Body of pancreas (tissue), 4 donors: Measurements from ENCODE around the gene FBXL4. TPM values are rescaled to one million over a fixed set of nuclear protein-coding genes. Genes with fewer than 3 reads are reported as not detected.

ENCODE experiments used
- ATAC-seq: fragments of 150-250 bp; one replicate; pipeline ENCODE4 v1.9.1; 2016
- DNase-seq, 4 donors: peaks; one replicate each; pipeline ENCODE4 v3.0.0-alpha.2; 2019
- H3K27ac ChIP-seq, 4 donors: fragments of 200-600 bp; sonication (generic); 1 replicate in 3 of 4; 2 replicates in 1 of 4; pipeline versions ENCODE4 v1.5.1 to v1.6.1; 2016 to 2019; ENCODE audit warnings: mild to moderate bottlenecking in 1 of 4, mixed read lengths in 1 of 4, moderate library complexity in 1 of 4
- H3K27me3 ChIP-seq, 2 donors: fragments of 200-600 bp; sonication (generic); one replicate each; pipeline ENCODE4 v1.6.0; 2016; ENCODE audit warnings: mild to moderate bottlenecking in 1 of 2
- H3K36me3 ChIP-seq, 2 donors: fragments of 200-600 bp; sonication (generic); replicated peaks in 1 of 2; 2 replicates each; pipeline ENCODE4 v1.5.1; 2016; ENCODE audit warnings: low read depth in 2 of 2; ENCODE audit not compliant: insufficient read depth in 1 of 2
- H3K4me1 ChIP-seq: fragments of 200-600 bp; sonication (generic); one replicate; pipeline ENCODE4 v1.6.0; 2016
- H3K4me3 ChIP-seq, 2 donors: fragments of 200-600 bp; sonication (generic); 1 replicate in 1 of 2; 2 replicates in 1 of 2; pipeline ENCODE4 v1.5.1; 2016 to 2019
- H3K9me3 ChIP-seq, 3 donors: fragments of 200-600 bp; sonication (generic); 1 replicate in 2 of 3; 2 replicates in 1 of 3; pipeline ENCODE4 v1.5.1; 2016
- CTCF ChIP-seq, 7 experiments: fragments of 450-650 bp in 4 of 7; fragments of 200-600 bp in 3 of 7; sonication (generic) in 3 of 7; IDR thresholded peaks; one replicate each; pipeline ENCODE4 v1.5.1; 2016 to 2019; ENCODE audit warnings: antibody characterized with exemption in 7 of 7
- POLR2A ChIP-seq, 3 donors: fragments of 450-650 bp; IDR thresholded peaks; one replicate each; pipeline ENCODE4 v1.6.1; 2016; ENCODE audit warnings: antibody characterized with exemption in 3 of 3, mild to moderate bottlenecking in 2 of 3
- WGBS, 2 donors: methylation state at CpG; one replicate each; pipeline ENCODE4 v1.1.5; 2017; 5-methylcytosine and 5-hydroxymethylcytosine counted together
- intact Hi-C: fragments of 100-400 bp; cut with DNase I; formaldehyde crosslinking; loops from one replicate; pipeline ENCODE4 v1.15.1; 2023
- total RNA-seq, 2 donors: library from RNA; depleted of rRNA; stranded (reverse); fragments of >200 nt; gene quantifications; one replicate each; pipeline ENCODE4 v1.1.0, GENCODE V29; 2016

FBXL4 gene
- total RNA-seq, 2 donors from 2014 or later, result 9.9 to 22.8 TPM

GRCh38 chr6:98824902-98825599 is 122.7 kb downstream of the FBXL4 start:
- WGBS, 2 donors, result 3 to 8% methylated on average over 18 to 32 of the region's 32 CpGs
- intact Hi-C loops, result no loop called here
- H3K9me3 ChIP-seq, result no peaks in the 10 kb centered on the region
- DNase-seq, result no peak
- TF ChIP-seq CTCF (IDR thresholded peaks at IDR 0.05) (no peak), POLR2A (IDR thresholded peaks at IDR 0.05) (no peak)
- ATAC-seq, result no peak
- peaks cover 0 to 42% of the 10 kb centered on the region in 2 donors for H3K27me3 ChIP-seq
- no peaks in the 10 kb centered on the region for H3K36me3 ChIP-seq
- peaks cover 10% of the 10 kb centered on the region for H3K4me1 ChIP-seq
- no peak overlapping the region for H3K27ac ChIP-seq
- no peak overlapping the region for H3K4me3 ChIP-seq

DNA sequence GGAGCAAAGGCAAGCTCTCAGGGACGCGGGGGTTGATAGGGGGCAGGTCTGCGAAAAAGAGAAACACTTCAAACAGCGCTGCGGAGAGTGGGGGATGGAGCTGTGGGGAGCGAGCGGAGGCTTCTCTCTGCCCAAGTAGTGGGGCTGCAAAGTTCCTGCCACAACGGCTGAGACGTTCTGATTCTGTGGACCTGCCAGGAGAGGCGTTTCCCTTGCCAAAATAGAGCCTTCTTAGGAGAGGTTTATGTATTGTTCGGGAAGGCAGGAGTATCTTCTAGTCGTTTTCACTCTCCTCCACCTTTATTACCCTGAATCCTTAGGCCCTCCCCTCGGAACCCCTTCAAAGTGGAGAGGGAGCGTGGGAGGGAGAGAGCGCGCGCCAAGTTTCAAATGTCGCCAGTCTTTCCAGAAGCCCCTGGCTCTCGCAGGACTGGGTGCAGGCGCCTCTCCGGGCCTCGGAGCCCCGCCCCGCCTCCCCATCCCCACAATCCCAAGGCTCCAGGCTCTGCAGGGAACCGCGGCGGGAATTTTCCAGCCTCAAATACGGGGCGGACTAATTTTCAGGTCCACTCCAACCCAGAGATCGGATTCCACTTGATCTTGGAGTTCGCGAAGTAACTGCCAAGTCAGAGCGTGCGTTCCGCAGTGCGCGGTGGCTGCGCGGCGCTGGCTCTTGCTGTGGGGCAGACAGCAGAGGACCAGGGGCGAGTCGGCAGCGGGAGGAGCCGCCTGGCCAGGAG is 123.4 kb downstream of the FBXL4 start:
- DNase-seq, result no peak
- intact Hi-C loops, result no loop called here
- peaks cover 10% of the 10 kb centered on the region for H3K4me1 ChIP-seq
- no peak overlapping the region for H3K4me3 ChIP-seq
- TF ChIP-seq CTCF (IDR thresholded peaks at IDR 0.05), result no peak
- no peak overlapping the region for H3K27ac ChIP-seq
- no peak for ATAC-seq
- H3K27me3 ChIP-seq, result peaks cover 0 to 40% of the 10 kb centered on the region in 2 donors
- WGBS, 2 donors, result 2 to 3% methylated on average over 18 to 44 of the region's 44 CpGs
- H3K36me3 ChIP-seq, result no peaks in the 10 kb centered on the region
- no peaks in the 10 kb centered on the region for H3K9me3 ChIP-seq

GRCh38 chr6:98823428-98824161 is 124.2 kb downstream of the FBXL4 start:
- DNase-seq (no peak), ATAC-seq (no peak)
- WGBS, 2 donors, result 3 to 4% methylated on average over 12 of the region's 12 CpGs
- Histone ChIP-seq H3K4me3 (no peak overlapping the region), H3K27me3 (peaks cover 0 to 34% of the 10 kb centered on the region in 2 donors), H3K4me1 (peaks cover 10% of the 10 kb centered on the region), H3K36me3 (no peaks in the 10 kb centered on the region), H3K9me3 (no peaks in the 10 kb centered on the region), H3K27ac (no peak overlapping the region)
- intact Hi-C loops, result no loop called here
- TF ChIP-seq CTCF (IDR thresholded peaks at IDR 0.05) (no peak), POLR2A (IDR thresholded peaks at IDR 0.05) (no peak)

GRCh38 chr6:98821756-98822405 is 125.9 kb downstream of the FBXL4 start:
- Histone ChIP-seq H3K9me3 (no peaks in the 10 kb centered on the region), H3K27ac (no peak overlapping the region), H3K36me3 (no peaks in the 10 kb centered on the region), H3K27me3 (peaks cover 0 to 24% of the 10 kb centered on the region in 2 donors), H3K4me3 (no peak overlapping the region), H3K4me1 (peaks cover 10% of the 10 kb centered on the region)
- DNase-seq (no peak), ATAC-seq (no peak)
- intact Hi-C loops, result no loop called here
- TF ChIP-seq CTCF (IDR thresholded peaks at IDR 0.05), result no peak
- no peak for TF ChIP-seq POLR2A (IDR thresholded peaks at IDR 0.05)
- 84% methylated on average over 2 of the region's 2 CpGs for WGBS, 2 donors

Other genes starting within 250 kb of the FBXL4 start
- not detected for gene POU3F2, start 113.4 kb downstream of the FBXL4 start, total RNA-seq